HG03196 (cell line): ENCODE data around the gene CRY1.

Experiments
- ATAC-seq: cut with Tn5 transposase; IDR thresholded peaks from one replicate; pipeline ENCODE4 v1.9.1; 2021; ENCODE audit not compliant: unreplicated experiment

Gene CRY1

GRCh38 chr12:107093417-107094182 lies at the start of gene CRY1:
Gene CRY1 (minus strand): TSS chr12:107093549. CDS start chr12:107092961, 588 bp downstream.
- peak; percentile 87 for ATAC-seq

- ATAC-seq = no peak
Observed at GRCh38 chr12:107139787-107140186, 46.4 kb upstream of the CRY1 start.

GRCh38 chr12:107138990-107139389 lies 45.6 kb upstream of the CRY1 start:
- no peak for ATAC-seq

GRCh38 chr12:107135177-107135576 lies 41.8 kb upstream of the CRY1 start:
- ATAC-seq = no peak

- no peak for ATAC-seq
Observed at GRCh38 chr12:107134558-107134957, 41.2 kb upstream of the CRY1 start.

- no peak for ATAC-seq
Observed at GRCh38 chr12:107133462-107133861, 40.1 kb upstream of the CRY1 start.

- no peak for ATAC-seq
Observed at GRCh38 chr12:107131832-107132616, 38.7 kb upstream of the CRY1 start.

GRCh38 chr12:107130830-107131611 lies 37.7 kb upstream of the CRY1 start:
- ATAC-seq = no peak

GRCh38 chr12:107129315-107129930 lies 36.1 kb upstream of the CRY1 start:
- ATAC-seq = no peak

GRCh38 chr12:107127482-107128430 lies 34.4 kb upstream of the CRY1 start:
- ATAC-seq = no peak

- no peak for ATAC-seq
Observed at GRCh38 chr12:107126796-107127481, 33.6 kb upstream of the CRY1 start.

GRCh38 chr12:107125833-107126232 lies 32.5 kb upstream of the CRY1 start:
- no peak for ATAC-seq

- no peak for ATAC-seq
Observed at GRCh38 chr12:107122452-107122958, 29.2 kb upstream of the CRY1 start.

GRCh38 chr12:107119091-107119490 lies 25.7 kb upstream of the CRY1 start:
- no peak for ATAC-seq

- ATAC-seq = no peak
Observed at GRCh38 chr12:107118624-107119023, 25.3 kb upstream of the CRY1 start.

- no peak for ATAC-seq
Observed at GRCh38 chr12:107115119-107115518, 21.8 kb upstream of the CRY1 start.

- no peak for ATAC-seq
Observed at GRCh38 chr12:107111314-107111713, 18.0 kb upstream of the CRY1 start.

GRCh38 chr12:107109726-107110719 lies 16.7 kb upstream of the CRY1 start:
- ATAC-seq = no peak
